Upper lobe of left lung (tissue), 6 donors: ENCODE data around the gene ATXN1. TPM values are rescaled to one million over a fixed set of nuclear protein-coding genes. Genes with fewer than 3 reads are reported as not detected.
"Not testable (repeated sequence)": the region's sequence is repeated elsewhere in the genome, so short reads cannot be mapped to it uniquely, and the experiment has no call there.

Source experiments
- ATAC-seq, 2 donors: fragments of 200-7000 bp; cut with Tn5 transposase; one replicate each; pipeline ENCODE4 v1.9.1; 2022; ENCODE audit warnings: mild to moderate bottlenecking in 2 of 2, moderate library complexity in 2 of 2; ENCODE audit not compliant: low FRiP score in 2 of 2
- DNase-seq, 2 donors: peaks; one replicate each; pipeline ENCODE4 v3.0.0-alpha.2; 2019 to 2020
- H3K27ac ChIP-seq, 4 donors: fragments of 200-600 bp; sonication (generic); one replicate each; pipeline ENCODE4 v1.5.1; 2016 to 2019
- H3K27me3 ChIP-seq, 4 donors: fragments of 200-600 bp; sonication (generic); one replicate each; pipeline ENCODE4 v1.5.1; 2017 to 2019
- H3K36me3 ChIP-seq, 4 donors: fragments of 200-600 bp; sonication (generic); one replicate each; pipeline ENCODE4 v1.5.1; 2016 to 2019
- H3K4me1 ChIP-seq, 4 donors: fragments of 200-600 bp; sonication (generic); one replicate each; pipeline ENCODE4 v1.5.1; 2018 to 2019
- H3K4me3 ChIP-seq, 4 donors: fragments of 200-600 bp; sonication (generic); one replicate each; pipeline ENCODE4 v1.5.1; 2017 to 2019; ENCODE audit warnings: mild to moderate bottlenecking in 2 of 4, moderate library complexity in 1 of 4
- H3K9me3 ChIP-seq, 4 donors: fragments of 200-600 bp; sonication (generic); one replicate each; pipeline ENCODE4 v1.5.1; 2018 to 2019
- CTCF ChIP-seq, 6 experiments: fragments of 450-650 bp in 4 of 6; fragments of 200-600 bp in 2 of 6; sonication (generic) in 2 of 6; IDR thresholded peaks; one replicate each; pipeline ENCODE4 v1.5.1; 2016 to 2019; ENCODE audit warnings: antibody characterized with exemption in 6 of 6
- EP300 ChIP-seq, 4 donors: sonication (generic); formaldehyde crosslinking; IDR thresholded peaks; one replicate each; pipeline ENCODE4 v1.5.1; 2017; ENCODE audit warnings: antibody characterized with exemption in 4 of 4, control low read depth in 2 of 4
- POLR2A ChIP-seq, 4 donors: fragments of 450-650 bp; IDR thresholded peaks; one replicate each; pipeline ENCODE4 v1.5.1; 2016 to 2017; ENCODE audit warnings: antibody characterized with exemption in 4 of 4, mild to moderate bottlenecking in 2 of 4
- POLR2AphosphoS5 ChIP-seq, 2 donors: sonication (generic); formaldehyde crosslinking; IDR thresholded peaks; one replicate each; pipeline ENCODE4 v1.5.1; 2017; ENCODE audit warnings: antibody characterized with exemption in 2 of 2
- WGBS, 2 donors: methylation state at CpG; one replicate each; pipeline ENCODE4 v1.1.5; 2017 to 2018; 5-methylcytosine and 5-hydroxymethylcytosine counted together
- total RNA-seq, 6 donors: library from RNA; depleted of rRNA in 4 of 6; stranded (reverse); fragments of >200 nt in 4 of 6; gene quantifications; one replicate each; pipeline versions ENCODE4 v1.1.0 to v1.2.1, GENCODE V29; 2016 to 2021
- donor health status: DM: no; HTN: no; CAD: no; lungs with moderate emphysema.
- donor health status: DM: no; HTN: yes; CAD: no; lungs with severe emphysema.

Gene ATXN1
- total RNA-seq, 6 donors from 2014 or later, result 44.2 to 106 (median 71.7) TPM

GRCh38 chr6:16618962-16619361 is 142.3 kb downstream of the ATXN1 start:
- TF ChIP-seq POLR2AphosphoS5 (IDR thresholded peaks at IDR 0.05) (no peak), POLR2A (IDR thresholded peaks at IDR 0.05) (no peak), EP300 (IDR thresholded peaks at IDR 0.05) (no peak), CTCF (IDR thresholded peaks at IDR 0.05) (no peak)
- peaks cover 0 to 4% (median 0%) of the 10 kb centered on the region in 4 donors for H3K4me1 ChIP-seq
- no peak for ATAC-seq

GRCh38 chr6:16615215-16615614 is 146.0 kb downstream of the ATXN1 start:
- not testable (repeated sequence) for H3K4me3 ChIP-seq, H3K36me3 ChIP-seq, H3K27me3 ChIP-seq, ATAC-seq, DNase-seq, H3K4me1 ChIP-seq, H3K9me3 ChIP-seq, H3K27ac ChIP-seq
- 83 to 89% methylated on average over 1 to 4 of the region's 6 CpGs for WGBS, 2 donors

More at GRCh38 chr6:16618962-16619361, 142.3 kb downstream of the ATXN1 start:
- Histone ChIP-seq H3K9me3 (no peaks in the 10 kb centered on the region), H3K4me3 (no peak overlapping the region), H3K36me3 (no peaks in the 10 kb centered on the region), H3K27me3 (no peaks in the 10 kb centered on the region), H3K27ac (no peak overlapping the region)
- DNase-seq, result no peak
- 49 to 51% methylated on average over 2 of the region's 2 CpGs for WGBS, 2 donors

GRCh38 chr6:16614143-16614542 is 147.1 kb downstream of the ATXN1 start:
- DNase-seq, H3K4me3 ChIP-seq, H3K27ac ChIP-seq, H3K27me3 ChIP-seq, H3K4me1 ChIP-seq, H3K36me3 ChIP-seq, H3K9me3 ChIP-seq, ATAC-seq: not testable (repeated sequence)
- 93% methylated on average over 1 to 3 of the region's 3 CpGs for WGBS, 2 donors

GRCh38 chr6:16613504-16613903 is 147.8 kb downstream of the ATXN1 start:
- not testable (repeated sequence) for ATAC-seq, H3K4me3 ChIP-seq, H3K4me1 ChIP-seq, H3K27me3 ChIP-seq, DNase-seq, H3K27ac ChIP-seq, H3K36me3 ChIP-seq, H3K9me3 ChIP-seq
- WGBS, 2 donors, result 93 to 95% methylated on average over 2 of the region's 2 CpGs

- WGBS, 2 donors, result 83 to 90% methylated on average over 4 of the region's 4 CpGs
- no peaks in the 10 kb centered on the region for H3K9me3 ChIP-seq
- H3K27me3 ChIP-seq, result no peaks in the 10 kb centered on the region
- no peak for TF ChIP-seq EP300 (IDR thresholded peaks at IDR 0.05)
- TF ChIP-seq POLR2A (IDR thresholded peaks at IDR 0.05), result no peak
- no peak for TF ChIP-seq POLR2AphosphoS5 (IDR thresholded peaks at IDR 0.05)
- TF ChIP-seq CTCF (IDR thresholded peaks at IDR 0.05), result no peak
- H3K36me3 ChIP-seq, result no peaks in the 10 kb centered on the region
- ATAC-seq (no peak), DNase-seq (no peak)
- no peaks in the 10 kb centered on the region for H3K4me1 ChIP-seq
- no peak overlapping the region for H3K27ac ChIP-seq
- no peak overlapping the region for H3K4me3 ChIP-seq
These were observed 152.8 kb downstream of the ATXN1 start for GRCh38 chr6:16608444-16608843.

- Histone ChIP-seq H3K4me1 (no peaks in the 10 kb centered on the region), H3K4me3 (no peak overlapping the region), H3K9me3 (no peaks in the 10 kb centered on the region), H3K27me3 (no peaks in the 10 kb centered on the region), H3K27ac (no peak overlapping the region), H3K36me3 (no peaks in the 10 kb centered on the region)
- TF ChIP-seq POLR2A (IDR thresholded peaks at IDR 0.05) (no peak), CTCF (IDR thresholded peaks at IDR 0.05) (no peak), EP300 (IDR thresholded peaks at IDR 0.05) (no peak), POLR2AphosphoS5 (IDR thresholded peaks at IDR 0.05) (no peak)
- 92 to 94% methylated on average over 3 of the region's 3 CpGs for WGBS, 2 donors
- DNase-seq, result no peak
- ATAC-seq, result no peak
These were observed 159.2 kb downstream of the ATXN1 start for GRCh38 chr6:16602035-16602434.
